IPS-20b (cell line): ENCODE measurements around the gene FILIP1.
A peak's percentile ranks its signal among the peaks of the same experiment; 100 is the strongest.

Source experiments
- H3K27ac ChIP-seq: one replicate; pipeline ENCODE4 v1.5.1; 2013; ENCODE audit warnings: low read length
- H3K27me3 ChIP-seq: 2 replicates; pipeline ENCODE4 v1.6.1; 2013; ENCODE audit warnings: mild to moderate bottlenecking, low read length, inconsistent platforms; ENCODE audit not compliant: insufficient read depth
- H3K36me3 ChIP-seq: 2 replicates; pipeline ENCODE4 v1.6.1; 2013; ENCODE audit warnings: low read depth, mild to moderate bottlenecking, inconsistent platforms, low read length, moderate library complexity; ENCODE audit not compliant: insufficient read depth
- H3K4me1 ChIP-seq: 2 replicates; pipeline ENCODE4 v1.6.1; 2013; ENCODE audit warnings: mild to moderate bottlenecking, control low read depth, inconsistent platforms, low read length, moderate library complexity; ENCODE audit not compliant: insufficient read depth
- H3K4me3 ChIP-seq: 2 replicates; pipeline ENCODE4 v1.5.1; 2013; ENCODE audit warnings: mild to moderate bottlenecking, low read length, inconsistent platforms
- H3K9ac ChIP-seq: 2 replicates; pipeline ENCODE4 v1.6.1; 2013; ENCODE audit warnings: low read depth, mild to moderate bottlenecking, inconsistent platforms, low read length, moderate library complexity
- H3K9me3 ChIP-seq: 2 replicates; pipeline ENCODE4 v1.6.1; 2013; ENCODE audit warnings: mild to moderate bottlenecking, low read depth, low read length, inconsistent platforms; ENCODE audit not compliant: insufficient read depth

FILIP1 gene

GRCh38 chr6:75281653-75282052, 211.9 kb downstream of the FILIP1 start:
- Histone ChIP-seq H3K36me3 (no peaks in the 10 kb centered on the region; the same call in 1 of the 2 replicates), H3K27ac (no peak overlapping the region), H3K4me3 (peak overlapping the region; percentile 98), H3K9ac (peak overlapping the region; percentile 23; the same call in 1 of the 2 replicates), H3K4me1 (peaks cover 31% of the 10 kb centered on the region), H3K9me3 (no peaks in the 10 kb centered on the region), H3K27me3 (no peaks in the 10 kb centered on the region)

DNA sequence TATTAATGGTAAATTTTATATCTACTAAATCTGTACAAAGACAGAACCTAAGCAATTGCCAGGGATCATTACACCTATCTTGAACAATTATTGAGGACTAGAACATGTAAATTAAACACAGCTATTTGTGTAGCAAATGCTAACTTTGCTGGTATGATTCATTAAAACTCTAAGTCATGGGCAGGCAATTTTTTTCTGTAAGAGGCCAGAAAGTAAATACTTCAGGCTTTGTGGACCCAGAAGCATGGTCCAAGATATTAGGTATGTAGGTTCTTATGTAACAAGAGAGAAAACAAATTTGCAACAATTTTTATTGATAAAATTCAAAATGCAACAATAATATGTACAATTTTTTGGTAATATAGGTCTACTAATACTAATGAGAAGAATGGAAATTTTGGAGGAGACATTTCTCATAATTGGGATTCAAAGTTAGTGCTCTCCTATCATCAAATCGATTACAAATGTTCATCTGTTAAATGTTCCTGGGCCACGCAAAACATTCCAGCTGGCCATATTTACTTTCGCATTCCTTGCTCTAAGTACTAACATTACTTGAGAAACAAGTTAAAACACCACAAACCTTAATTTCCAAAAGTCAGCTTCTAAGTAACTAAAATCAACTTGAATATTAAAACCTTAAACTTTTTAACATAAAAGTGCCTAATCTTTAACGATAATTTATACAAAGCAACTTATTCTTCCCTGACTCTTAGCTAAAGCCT, 213.3 kb downstream of the FILIP1 start:
- no peaks in the 10 kb centered on the region for H3K27me3 ChIP-seq
- H3K9me3 ChIP-seq: no peaks in the 10 kb centered on the region
- H3K36me3 ChIP-seq: no peaks in the 10 kb centered on the region; the same call in 1 of the 2 replicates
- H3K9ac ChIP-seq: peak overlapping the region; percentile 32; the same call in 1 of the 2 replicates
- no peak overlapping the region for H3K27ac ChIP-seq
- H3K4me3 ChIP-seq: 0 out of 2 replicates have a peak overlapping the region, but pooled peaks have one; percentile 98
- peaks cover 35% of the 10 kb centered on the region for H3K4me1 ChIP-seq

DNA sequence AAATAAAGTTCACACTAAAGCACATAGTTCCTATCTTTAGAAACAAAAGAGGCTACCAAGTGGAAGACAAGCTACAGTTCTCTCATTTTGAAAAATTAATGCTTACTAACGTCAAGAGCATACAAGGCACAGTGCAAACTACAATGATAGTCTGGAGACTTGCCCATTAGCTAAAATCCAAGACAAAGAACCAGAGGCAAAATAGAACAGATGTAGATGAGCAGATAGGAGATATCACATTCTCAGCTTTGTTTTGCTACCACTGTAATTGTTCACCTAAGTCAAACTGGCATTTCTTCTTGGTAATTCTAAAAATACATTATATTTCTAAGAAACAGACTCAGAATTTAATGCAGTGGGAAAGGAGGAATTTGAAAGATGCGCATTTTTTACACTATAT, 214.2 kb downstream of the FILIP1 start:
- peaks cover 34% of the 10 kb centered on the region for H3K4me1 ChIP-seq
- H3K27me3 ChIP-seq: no peaks in the 10 kb centered on the region
- no peak overlapping the region for H3K27ac ChIP-seq
- peak overlapping the region; percentile 43; the same call in 1 of the 2 replicates for H3K9ac ChIP-seq
- no peaks in the 10 kb centered on the region; the same call in 1 of the 2 replicates for H3K36me3 ChIP-seq
- H3K9me3 ChIP-seq: no peaks in the 10 kb centered on the region
- H3K4me3 ChIP-seq: 0 out of 2 replicates have a peak overlapping the region, but pooled peaks have one; percentile 6

DNA sequence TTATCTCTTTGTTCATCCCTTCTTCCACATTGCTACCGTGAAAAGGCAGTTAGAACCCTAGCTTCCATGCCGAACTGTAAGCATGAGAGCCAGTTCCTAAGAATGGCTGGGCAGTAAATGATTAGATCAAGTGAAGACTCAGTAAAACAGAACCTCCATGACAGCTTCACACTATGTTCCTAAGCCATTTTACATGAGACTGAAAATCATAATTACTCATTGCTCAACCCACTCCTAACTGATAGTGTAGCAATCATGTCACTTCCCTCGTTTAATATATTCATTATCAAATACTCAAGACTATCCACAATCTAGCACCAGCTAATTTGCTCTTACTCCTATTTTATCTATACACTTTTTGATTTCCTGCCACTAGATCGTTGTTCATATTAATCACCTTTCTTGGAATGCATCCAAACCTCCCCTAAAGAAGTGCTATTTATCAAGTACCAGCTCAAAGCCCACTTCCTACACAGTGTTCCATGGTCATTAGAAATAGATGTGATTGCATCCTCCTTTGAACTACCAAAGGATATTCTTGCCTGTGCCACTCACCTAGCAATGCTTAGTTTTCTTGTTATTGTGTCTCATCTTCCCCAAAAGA, 215.0 kb downstream of the FILIP1 start:
- Histone ChIP-seq H3K4me1 (peaks cover 39% of the 10 kb centered on the region), H3K27ac (peak overlapping the region; percentile 16), H3K36me3 (peaks cover 3% of the 10 kb centered on the region; the same call in 1 of the 2 replicates), H3K4me3 (no peak overlapping the region), H3K9me3 (no peaks in the 10 kb centered on the region), H3K9ac (no peak overlapping the region), H3K27me3 (no peaks in the 10 kb centered on the region)

GRCh38 chr6:75275067-75275466, 218.5 kb downstream of the FILIP1 start:
- Histone ChIP-seq H3K9me3 (peaks cover 11% of the 10 kb centered on the region), H3K4me1 (peaks cover 34% of the 10 kb centered on the region), H3K27ac (no peak overlapping the region)

GRCh38 chr6:75273009-75273408, 220.6 kb downstream of the FILIP1 start:
- Histone ChIP-seq H3K9me3 (peaks cover 11% of the 10 kb centered on the region), H3K9ac (no peak overlapping the region), H3K27me3 (no peaks in the 10 kb centered on the region), H3K36me3 (peaks cover 25% of the 10 kb centered on the region), H3K27ac (peak overlapping the region; percentile 27), H3K4me1 (peaks cover 30% of the 10 kb centered on the region), H3K4me3 (no peak overlapping the region)

More at GRCh38 chr6:75275067-75275466, 218.5 kb downstream of the FILIP1 start:
- no peaks in the 10 kb centered on the region for H3K27me3 ChIP-seq
- H3K4me3 ChIP-seq: no peak overlapping the region
- H3K9ac ChIP-seq: no peak overlapping the region
- peaks cover 24% of the 10 kb centered on the region for H3K36me3 ChIP-seq

DNA sequence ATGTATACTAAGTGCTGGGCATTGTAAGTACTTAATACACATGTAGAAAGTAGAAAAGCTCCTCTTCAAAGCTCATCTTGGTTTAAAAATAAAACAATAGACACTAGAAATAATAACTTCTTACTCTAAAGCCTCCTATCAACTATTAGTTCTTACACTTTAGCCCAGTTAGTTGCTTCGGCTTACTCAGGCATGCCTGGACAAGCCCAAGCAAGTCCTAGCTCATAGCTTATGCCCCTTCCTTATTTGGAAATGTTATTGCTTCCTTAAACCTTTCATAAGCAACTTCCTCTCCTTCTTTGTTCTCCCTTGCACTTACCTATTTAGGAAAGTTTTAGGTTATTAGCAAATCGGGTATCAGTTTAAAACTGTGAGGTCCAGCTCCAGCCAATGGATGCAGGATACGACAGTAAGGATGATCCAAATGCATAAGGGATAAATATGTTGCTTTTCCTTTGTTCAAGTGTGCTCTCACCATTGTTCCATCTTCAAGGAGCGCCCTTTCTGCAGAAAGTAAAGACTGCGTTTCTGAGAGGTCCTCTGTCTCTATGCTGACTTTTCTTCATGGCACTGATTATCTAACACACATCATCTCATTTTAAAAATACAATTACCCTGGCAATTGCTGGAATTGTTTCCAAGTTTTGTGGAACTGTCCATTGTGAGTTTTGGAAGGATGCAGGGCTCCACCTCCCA, 221.3 kb downstream of the FILIP1 start:
- Histone ChIP-seq H3K4me1 (peaks cover 37% of the 10 kb centered on the region), H3K36me3 (peaks cover 25% of the 10 kb centered on the region), H3K4me3 (no peak overlapping the region)

GRCh38 chr6:75268988-75269354, 224.6 kb downstream of the FILIP1 start:
- H3K9me3 ChIP-seq: peaks cover 11% of the 10 kb centered on the region
- H3K27me3 ChIP-seq: no peaks in the 10 kb centered on the region
- no peak overlapping the region for H3K9ac ChIP-seq
- H3K27ac ChIP-seq: peak overlapping the region; percentile 59
- H3K4me1 ChIP-seq: peaks cover 31% of the 10 kb centered on the region
- no peak overlapping the region for H3K4me3 ChIP-seq
- H3K36me3 ChIP-seq: peaks cover 38% of the 10 kb centered on the region

More for the DNA sequence above, 221.3 kb downstream of the FILIP1 start:
- H3K27me3 ChIP-seq: no peaks in the 10 kb centered on the region
- H3K9me3 ChIP-seq: peaks cover 11% of the 10 kb centered on the region
- peak overlapping the region; percentile 27 for H3K27ac ChIP-seq
- H3K9ac ChIP-seq: peak overlapping the region; percentile 31; the same call in 1 of the 2 replicates

- Histone ChIP-seq H3K27ac (peak overlapping the region; percentile 59), H3K4me1 (peaks cover 27% of the 10 kb centered on the region), H3K4me3 (peak overlapping the region; percentile 56), H3K9ac (peak overlapping the region; percentile 66), H3K9me3 (peaks cover 11% of the 10 kb centered on the region), H3K27me3 (no peaks in the 10 kb centered on the region), H3K36me3 (peaks cover 39% of the 10 kb centered on the region)
Measured at GRCh38 chr6:75268121-75268987, 225.2 kb downstream of the FILIP1 start.

DNA sequence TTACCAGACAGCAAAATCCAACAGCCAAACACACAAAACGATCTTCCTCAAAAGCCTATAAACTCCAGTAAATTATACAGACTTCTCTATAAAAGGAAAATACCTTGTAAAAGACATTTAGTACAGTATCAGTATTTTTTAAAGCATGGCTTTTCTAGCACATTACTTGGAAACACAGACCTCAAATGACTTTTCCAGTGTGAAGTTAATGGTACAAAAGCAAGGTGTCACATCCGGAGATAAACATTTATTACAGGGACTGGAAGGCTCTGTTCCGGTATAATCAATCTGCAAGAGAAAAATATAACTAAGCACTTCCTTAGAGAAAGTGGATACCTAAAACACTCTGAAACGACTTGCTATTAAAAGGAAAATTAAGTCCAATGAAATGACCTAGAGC, 226.1 kb downstream of the FILIP1 start:
- peak overlapping the region; percentile 56 for H3K4me3 ChIP-seq
- H3K9me3 ChIP-seq: peaks cover 4% of the 10 kb centered on the region
- H3K27me3 ChIP-seq: no peaks in the 10 kb centered on the region
- H3K4me1 ChIP-seq: peaks cover 22% of the 10 kb centered on the region
- H3K9ac ChIP-seq: peak overlapping the region; percentile 66; the same call in 1 of the 2 replicates
- H3K27ac ChIP-seq: no peak overlapping the region
- peaks cover 40% of the 10 kb centered on the region for H3K36me3 ChIP-seq
